Suprapubic skin (tissue), 4 donors: ENCODE measurements around the gene SRGAP2B.
"Not testable (repeated sequence)": the region's sequence is repeated elsewhere in the genome, so short reads cannot be mapped to it uniquely, and the experiment has no call there.

ENCODE experiments used
- EP300 ChIP-seq: sonication (generic); formaldehyde crosslinking; IDR thresholded peaks from one replicate; pipeline ENCODE4 v1.6.1; 2017; ENCODE audit warnings: antibody characterized with exemption
- POLR2A ChIP-seq, 2 donors: fragments of 450-650 bp; IDR thresholded peaks; one replicate each; pipeline ENCODE4 v1.6.1; 2017; ENCODE audit warnings: antibody characterized with exemption in 2 of 2, mild to moderate bottlenecking in 2 of 2, moderate library complexity in 2 of 2
- POLR2AphosphoS5 ChIP-seq, 3 donors: sonication (generic); formaldehyde crosslinking; IDR thresholded peaks; one replicate each; pipeline ENCODE4 v1.6.1; 2017; ENCODE audit warnings: antibody characterized with exemption in 3 of 3
- TF ChIP-seq, protein P1 (sequence below), 2 donors: fragments of 200-600 bp in 1 of 2; fragments of 450-650 bp in 1 of 2; sonication (generic) in 1 of 2; IDR thresholded peaks; one replicate each; pipeline ENCODE4 v1.5.1; 2016 to 2019; ENCODE audit warnings: antibody characterized with exemption in 2 of 2, mild to moderate bottlenecking in 1 of 2, moderate library complexity in 1 of 2

DNA sequence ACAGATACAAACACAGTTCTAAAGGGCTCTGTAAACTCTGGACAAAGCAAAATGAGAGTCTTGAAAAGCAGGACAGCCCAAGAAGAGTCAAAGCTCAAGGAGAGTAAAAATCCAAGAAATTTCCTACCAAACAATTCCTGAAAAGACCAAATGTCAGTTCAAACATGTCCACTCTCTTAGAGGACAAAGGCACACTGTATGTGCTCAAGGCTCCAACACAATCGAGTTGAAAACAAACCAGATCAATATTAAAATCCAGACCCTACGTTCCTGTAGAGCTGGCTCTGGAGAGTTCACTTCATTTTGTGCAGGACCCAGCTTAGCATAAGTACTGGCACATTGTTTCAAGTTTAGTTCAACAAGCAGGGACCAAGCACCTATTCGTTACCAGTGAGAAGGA is 90.0 kb downstream of the SRGAP2B start:
- TF ChIP-seq, protein P1, sequence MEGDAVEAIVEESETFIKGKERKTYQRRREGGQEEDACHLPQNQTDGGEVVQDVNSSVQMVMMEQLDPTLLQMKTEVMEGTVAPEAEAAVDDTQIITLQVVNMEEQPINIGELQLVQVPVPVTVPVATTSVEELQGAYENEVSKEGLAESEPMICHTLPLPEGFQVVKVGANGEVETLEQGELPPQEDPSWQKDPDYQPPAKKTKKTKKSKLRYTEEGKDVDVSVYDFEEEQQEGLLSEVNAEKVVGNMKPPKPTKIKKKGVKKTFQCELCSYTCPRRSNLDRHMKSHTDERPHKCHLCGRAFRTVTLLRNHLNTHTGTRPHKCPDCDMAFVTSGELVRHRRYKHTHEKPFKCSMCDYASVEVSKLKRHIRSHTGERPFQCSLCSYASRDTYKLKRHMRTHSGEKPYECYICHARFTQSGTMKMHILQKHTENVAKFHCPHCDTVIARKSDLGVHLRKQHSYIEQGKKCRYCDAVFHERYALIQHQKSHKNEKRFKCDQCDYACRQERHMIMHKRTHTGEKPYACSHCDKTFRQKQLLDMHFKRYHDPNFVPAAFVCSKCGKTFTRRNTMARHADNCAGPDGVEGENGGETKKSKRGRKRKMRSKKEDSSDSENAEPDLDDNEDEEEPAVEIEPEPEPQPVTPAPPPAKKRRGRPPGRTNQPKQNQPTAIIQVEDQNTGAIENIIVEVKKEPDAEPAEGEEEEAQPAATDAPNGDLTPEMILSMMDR (IDR thresholded peaks at IDR 0.05) = not testable (repeated sequence)
- not testable (repeated sequence) for TF ChIP-seq POLR2A (IDR thresholded peaks at IDR 0.05); EP300; POLR2AphosphoS5 (IDR thresholded peaks at IDR 0.05)
